PC-9 (cell line): ENCODE measurements around the gene ENSA. TPM values are rescaled to one million over a fixed set of nuclear protein-coding genes. Genes with fewer than 3 reads are reported as not detected.
"Not testable (repeated sequence)": the region's sequence is repeated elsewhere in the genome, so short reads cannot be mapped to it uniquely, and the experiment has no call there.

Experiments
- BruUV-seq: library from RNA; stranded (reverse); fragments of 400-500 nt; replicated peaks from 2 replicates; lab custom pipeline; 2021; lab: Mats Ljungman, UMichigan
- CTCF ChIA-PET: fragments of 300-600 bp; sonication (Branson Sonifier 250); formaldehyde crosslinking; loops from one replicate; lab custom pipeline; 2022; ENCODE audit warnings: antibody characterized with exemption; lab: Charles Lee
- POLR2A ChIA-PET: fragments of 300-600 bp; sonication (Branson Sonifier 250); formaldehyde crosslinking; loops from one replicate; lab custom pipeline; 2022; ENCODE audit warnings: antibody characterized with exemption; ENCODE audit not compliant: unreplicated experiment; lab: Charles Lee
- DNase-seq, 2 experiments: peaks; one replicate each; pipeline versions ENCODE4 v3.0.0 to v3.0.0-alpha.2; 2015 to 2022; ENCODE audit warnings: mixed read lengths in 1 of 2
- H2AFZ ChIP-seq: fragments of 200-600 bp; sonication (generic); 2 replicates; pipeline ENCODE4 v1.8.1; 2017; ENCODE audit warnings: antibody characterized with exemption
- H3F3A ChIP-seq: fragments of 200-600 bp; sonication (generic); 2 replicates; pipeline ENCODE4 v1.8.1; 2017; ENCODE audit warnings: antibody characterized with exemption, mild to moderate bottlenecking, low read depth; ENCODE audit not compliant: insufficient read depth
- H3K27ac ChIP-seq: fragments of 200-600 bp; sonication (generic); 2 replicates; pipeline ENCODE4 v1.6.1; 2016; ENCODE audit warnings: mixed run types
- H3K27me3 ChIP-seq: fragments of 200-600 bp; sonication (generic); 2 replicates; pipeline ENCODE4 v1.6.1; 2016; ENCODE audit warnings: low read depth, mixed run types; ENCODE audit not compliant: insufficient read depth
- H3K36me3 ChIP-seq: fragments of 200-600 bp; sonication (generic); 2 replicates; pipeline ENCODE4 v1.6.1; 2016; ENCODE audit warnings: low read depth, mixed run types
- H3K4me1 ChIP-seq: fragments of 200-600 bp; sonication (generic); replicated peaks from 2 replicates; pipeline ENCODE4 v1.6.1; 2016; ENCODE audit warnings: mixed run types; ENCODE audit not compliant: insufficient read depth
- H3K4me2 ChIP-seq: fragments of 200-600 bp; sonication (generic); 2 replicates; pipeline ENCODE4 v1.6.1; 2017; ENCODE audit warnings: mixed run types
- H3K4me3 ChIP-seq: fragments of 200-600 bp; sonication (generic); 2 replicates; pipeline ENCODE4 v1.6.1; 2016; ENCODE audit warnings: mixed run types
- H3K79me2 ChIP-seq: fragments of 200-600 bp; sonication (generic); 2 replicates; pipeline ENCODE4 v1.6.1; 2017; ENCODE audit warnings: low read depth, mixed run types
- H3K9me2 ChIP-seq: fragments of 200-600 bp; sonication (generic); 2 replicates; pipeline ENCODE4 v1.8.1; 2017; ENCODE audit warnings: mild to moderate bottlenecking; ENCODE audit not compliant: insufficient read depth
- H3K9me3 ChIP-seq: fragments of 200-600 bp; sonication (generic); 2 replicates; pipeline ENCODE4 v1.8.1; 2016; ENCODE audit warnings: low read depth; ENCODE audit not compliant: insufficient read depth
- H4K20me1 ChIP-seq: fragments of 200-600 bp; sonication (generic); 2 replicates; pipeline ENCODE4 v1.8.1; 2017; ENCODE audit not compliant: insufficient read depth
- EZH2 ChIP-seq: fragments of 200-600 bp; sonication (generic); IDR thresholded peaks from 2 replicates; pipeline ENCODE4 v1.8.0; 2017; ENCODE audit warnings: antibody characterized with exemption, low read depth
- intact Hi-C: fragments of 100-400 bp; cut with micrococcal nuclease; formaldehyde crosslinking; loops from one replicate; pipeline ENCODE4 v1.10.0; 2022; ENCODE audit not compliant: unreplicated experiment
- total RNA-seq: library from RNA; stranded (reverse); gene quantifications from 2 replicates; pipeline ENCODE4 v1.2.3, GENCODE V29; 2021
- TF ChIP-seq, protein P1 (sequence below): fragments of 200-600 bp; sonication (generic); conservative IDR thresholded peaks from 2 replicates; pipeline ENCODE4 v1.6.1; 2017; ENCODE audit warnings: mixed run types, antibody characterized with exemption, mild to moderate bottlenecking, moderate library complexity

The ENSA gene
- total RNA-seq, 1 experiment from 2014 or later: 229 TPM

DNA sequence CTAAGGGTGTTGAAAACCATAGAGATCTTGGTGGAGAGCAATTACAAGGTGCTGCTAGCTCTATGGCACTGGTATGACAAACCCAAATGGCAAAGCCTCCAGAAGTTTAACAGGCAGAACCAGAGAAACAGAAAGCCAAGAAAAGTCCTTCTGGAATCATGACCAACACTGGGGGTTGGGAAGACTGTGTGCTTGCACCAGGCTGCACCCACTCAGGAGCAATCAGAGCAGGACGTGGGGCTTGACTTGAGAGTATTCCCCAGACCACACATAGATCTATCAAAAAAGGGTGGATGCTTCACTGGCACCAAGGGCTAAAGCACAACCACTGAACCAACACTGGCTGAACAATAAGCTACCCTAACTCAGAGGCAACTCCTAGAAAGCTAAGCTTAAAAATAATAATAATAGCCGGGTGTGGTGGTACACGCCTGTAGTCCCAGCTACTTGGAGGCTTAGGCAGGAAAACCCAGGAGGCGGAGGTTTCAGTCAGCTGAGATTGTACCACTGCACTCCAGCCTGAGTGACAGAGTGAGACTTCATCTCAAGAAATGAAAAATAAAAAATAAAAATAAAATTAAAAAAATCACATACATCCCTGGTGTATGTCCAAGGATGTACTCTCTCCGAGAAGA lies 20.1 kb upstream of the ENSA start:
- DNase-seq: no peak
- no peaks in the 10 kb centered on the region for H3K9me3 ChIP-seq
- H3K9me2 ChIP-seq: no peaks in the 10 kb centered on the region
- H3K36me3 ChIP-seq: peaks cover 28% of the 10 kb centered on the region; the same call in 1 of the 2 replicates
- no peaks in the 10 kb centered on the region for H3K27me3 ChIP-seq
- intact Hi-C loops: loop anchor here (1.0 kb wide), 2 partner anchors 20 to 88 kb away; partner anchors contain the start of gene ENSA
- no peak overlapping the region for H3K27ac ChIP-seq
- TF ChIP-seq, protein P1, sequence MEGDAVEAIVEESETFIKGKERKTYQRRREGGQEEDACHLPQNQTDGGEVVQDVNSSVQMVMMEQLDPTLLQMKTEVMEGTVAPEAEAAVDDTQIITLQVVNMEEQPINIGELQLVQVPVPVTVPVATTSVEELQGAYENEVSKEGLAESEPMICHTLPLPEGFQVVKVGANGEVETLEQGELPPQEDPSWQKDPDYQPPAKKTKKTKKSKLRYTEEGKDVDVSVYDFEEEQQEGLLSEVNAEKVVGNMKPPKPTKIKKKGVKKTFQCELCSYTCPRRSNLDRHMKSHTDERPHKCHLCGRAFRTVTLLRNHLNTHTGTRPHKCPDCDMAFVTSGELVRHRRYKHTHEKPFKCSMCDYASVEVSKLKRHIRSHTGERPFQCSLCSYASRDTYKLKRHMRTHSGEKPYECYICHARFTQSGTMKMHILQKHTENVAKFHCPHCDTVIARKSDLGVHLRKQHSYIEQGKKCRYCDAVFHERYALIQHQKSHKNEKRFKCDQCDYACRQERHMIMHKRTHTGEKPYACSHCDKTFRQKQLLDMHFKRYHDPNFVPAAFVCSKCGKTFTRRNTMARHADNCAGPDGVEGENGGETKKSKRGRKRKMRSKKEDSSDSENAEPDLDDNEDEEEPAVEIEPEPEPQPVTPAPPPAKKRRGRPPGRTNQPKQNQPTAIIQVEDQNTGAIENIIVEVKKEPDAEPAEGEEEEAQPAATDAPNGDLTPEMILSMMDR: no peak
- TF ChIP-seq EZH2: no peak
- H4K20me1 ChIP-seq: peaks cover 17% of the 10 kb centered on the region
- POLR2A ChIA-PET: interaction anchor here (0.5 to 1.0 kb wide), 3 partner anchors 71 to 245 kb away, joined by 5 to 20 read pairs (median 6); no protein-coding TSS in a partner anchor
- no peak overlapping the region for H3K4me2 ChIP-seq
- BruUV-seq: no TSS peak
- H3K79me2 ChIP-seq: peaks cover 18% of the 10 kb centered on the region
- no peak overlapping the region for H3K4me3 ChIP-seq
- peaks cover 17% of the 10 kb centered on the region for H3K4me1 ChIP-seq
- CTCF ChIA-PET: no interaction called here
- H2AFZ ChIP-seq: no peak overlapping the region
- H3F3A ChIP-seq: peaks cover 18% of the 10 kb centered on the region

DNA sequence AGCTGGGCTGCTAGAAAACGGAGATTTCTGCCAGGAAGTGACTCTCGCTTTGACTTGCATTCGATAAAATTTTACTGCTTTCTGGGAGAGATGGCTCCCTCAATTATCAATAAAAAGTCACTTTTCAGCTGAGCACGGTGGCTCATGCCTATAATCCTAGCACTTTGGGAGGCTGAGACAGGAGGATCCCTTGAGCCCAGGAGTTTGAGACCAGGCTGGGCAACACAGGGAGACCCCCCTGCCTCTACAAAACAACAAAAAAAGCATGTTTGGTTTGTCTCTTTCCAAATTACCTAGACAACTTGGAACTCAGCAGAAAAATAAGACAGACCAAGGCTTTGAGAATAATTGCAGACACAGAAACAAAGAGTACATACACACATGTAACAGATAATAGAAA lies 12.9 kb upstream of the ENSA start:
- H4K20me1 ChIP-seq: no peaks in the 10 kb centered on the region
- no peak overlapping the region for H3K4me3 ChIP-seq
- CTCF ChIA-PET: no interaction called here
- H3F3A ChIP-seq: 0 out of 2 replicates have a peak, but pooled peaks cover 10% of the 10 kb centered on the region
- no peaks in the 10 kb centered on the region for H3K79me2 ChIP-seq
- H2AFZ ChIP-seq: no peak overlapping the region
- intact Hi-C loops: no loop called here
- POLR2A ChIA-PET: interaction anchor here (0.7 to 0.8 kb wide), 2 partner anchors 107 to 407 kb away, joined by 3 to 4 read pairs; no protein-coding TSS in a partner anchor
- BruUV-seq: no TSS peak
- no peaks in the 10 kb centered on the region for H3K9me2 ChIP-seq
- no peaks in the 10 kb centered on the region for H3K4me1 ChIP-seq
- H3K27ac ChIP-seq: no peak overlapping the region
- TF ChIP-seq, protein P1: no peak
- no peak for TF ChIP-seq EZH2
- H3K27me3 ChIP-seq: no peaks in the 10 kb centered on the region
- no peak overlapping the region for H3K4me2 ChIP-seq
- H3K9me3 ChIP-seq: no peaks in the 10 kb centered on the region
- no peak for DNase-seq
- 0 out of 2 replicates have a peak, but pooled peaks cover 6% of the 10 kb centered on the region for H3K36me3 ChIP-seq

DNA sequence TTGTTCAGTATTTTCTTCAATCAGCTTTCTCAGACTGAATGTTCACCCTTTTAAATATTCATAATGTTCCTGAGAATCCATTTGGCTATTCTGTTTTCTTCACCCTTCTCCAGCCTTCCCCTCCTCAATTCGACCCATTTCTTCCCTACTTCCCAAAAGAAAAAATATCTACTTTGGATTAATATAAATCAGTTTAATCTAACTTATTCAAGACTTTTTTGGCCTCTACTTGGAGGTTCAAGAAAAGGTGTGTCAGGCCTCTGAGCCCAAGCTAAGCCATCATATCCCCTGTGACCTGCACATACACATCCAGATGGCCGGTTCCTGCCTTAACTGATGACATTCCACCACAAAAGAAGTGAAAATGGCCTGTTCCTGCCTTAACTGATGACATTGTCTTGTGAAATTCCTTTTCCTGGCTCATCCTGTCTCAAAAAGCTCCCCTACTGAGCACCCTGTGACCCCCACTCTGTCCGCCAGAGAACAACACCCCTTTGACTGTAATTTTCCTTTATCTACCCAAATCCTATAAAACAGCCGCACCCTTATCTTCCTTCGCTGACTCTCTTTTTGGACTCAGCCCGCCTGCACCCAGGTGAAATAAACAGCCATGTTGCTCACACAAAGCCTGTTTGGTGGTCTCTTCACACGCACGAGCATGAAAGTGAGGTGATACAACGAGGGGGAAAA lies 11.9 kb upstream of the ENSA start:
- POLR2A ChIA-PET: interaction anchor here (0.7 kb wide), 1 partner anchor 108 kb away, joined by 4 read pairs; no protein-coding TSS in a partner anchor
- CTCF ChIA-PET, H4K20me1 ChIP-seq, H3K4me2 ChIP-seq, DNase-seq, H3K27ac ChIP-seq, H3K9me2 ChIP-seq, H3K4me1 ChIP-seq, H3K4me3 ChIP-seq, H3K36me3 ChIP-seq, BruUV-seq, H3K27me3 ChIP-seq, intact Hi-C loops, H3K9me3 ChIP-seq, H3K79me2 ChIP-seq, H2AFZ ChIP-seq: not testable (repeated sequence)
- 0 out of 2 replicates have a peak, but pooled peaks cover 10% of the 10 kb centered on the region for H3F3A ChIP-seq

DNA sequence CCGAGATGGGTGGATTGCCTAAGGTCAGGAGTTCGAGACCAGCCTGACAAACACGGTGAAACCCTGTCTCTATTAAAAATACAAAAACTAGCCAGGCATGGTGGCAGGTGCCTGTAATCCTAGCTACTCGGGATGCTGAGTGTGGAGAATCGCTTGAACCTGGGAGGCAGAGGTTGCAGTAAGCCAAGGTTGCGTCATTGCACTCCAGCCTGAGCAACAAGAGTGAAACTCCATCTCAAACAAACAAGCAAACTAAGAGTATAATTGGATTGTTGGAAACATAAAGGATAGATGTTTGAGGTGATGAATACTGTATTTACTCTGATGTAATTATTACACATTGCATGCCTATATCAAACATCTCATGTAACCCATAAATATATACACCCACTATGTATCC lies 9.0 kb upstream of the ENSA start:
- H3K27ac ChIP-seq, POLR2A ChIA-PET, BruUV-seq, intact Hi-C loops, H2AFZ ChIP-seq, H3K79me2 ChIP-seq, H4K20me1 ChIP-seq, H3K27me3 ChIP-seq, DNase-seq, H3K4me2 ChIP-seq, H3K4me1 ChIP-seq, CTCF ChIA-PET, H3K9me2 ChIP-seq, H3K36me3 ChIP-seq, H3K9me3 ChIP-seq, H3K4me3 ChIP-seq: not testable (repeated sequence)
- 0 out of 2 replicates have a peak, but pooled peaks cover 10% of the 10 kb centered on the region for H3F3A ChIP-seq

DNA sequence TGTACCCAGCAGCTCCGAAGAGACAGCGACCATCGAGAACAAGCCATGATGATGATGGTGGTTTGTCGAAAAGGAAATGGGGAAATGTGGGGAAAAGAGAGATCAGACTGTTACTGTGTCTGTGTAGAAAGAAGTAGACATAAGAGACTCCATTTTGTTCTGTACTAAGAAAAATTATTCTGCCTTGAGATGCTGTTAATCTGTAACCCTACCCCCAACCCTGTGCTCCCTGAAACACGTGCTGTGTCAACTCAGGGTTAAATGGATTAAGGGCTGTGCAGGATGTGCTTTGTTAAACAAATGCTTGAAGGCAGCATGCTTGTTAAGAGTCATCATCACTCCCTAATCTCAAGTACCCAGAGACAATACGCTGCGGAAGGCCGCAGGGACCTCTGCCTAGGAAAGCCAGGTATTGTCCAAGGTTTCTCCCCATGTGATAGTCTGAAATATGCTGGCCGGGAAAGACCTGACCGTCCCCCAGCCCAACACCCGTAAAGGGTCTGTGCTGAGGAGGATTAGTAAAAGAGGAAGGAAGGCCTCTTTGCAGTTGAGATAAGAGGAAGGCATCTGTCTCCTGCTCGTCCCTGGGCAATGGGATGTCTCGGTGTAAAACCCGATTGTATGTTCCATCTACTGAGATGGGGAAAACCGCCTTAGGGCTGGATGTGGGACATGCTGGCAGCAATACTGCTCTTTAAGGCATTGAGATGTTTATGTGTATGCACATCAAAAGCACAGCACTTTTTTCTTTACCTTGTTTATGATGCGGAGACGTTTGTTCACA lies 5.6 kb upstream of the ENSA start:
- H3K9me3 ChIP-seq, H3F3A ChIP-seq, H2AFZ ChIP-seq, intact Hi-C loops, H3K27me3 ChIP-seq, H3K79me2 ChIP-seq, H3K36me3 ChIP-seq, DNase-seq, H3K4me3 ChIP-seq, POLR2A ChIA-PET, H3K9me2 ChIP-seq, H4K20me1 ChIP-seq, H3K4me2 ChIP-seq, CTCF ChIA-PET, BruUV-seq, H3K27ac ChIP-seq, H3K4me1 ChIP-seq: not testable (repeated sequence)
